ENCODE data around the gene MYMX. TPM values are rescaled to one million over a fixed set of nuclear protein-coding genes. Genes with fewer than 3 reads are reported as not detected.

The MYMX gene
- total and polyA plus RNA-seq, 2 of the 13 experiments (the other 11 are each of a cell fraction or from before 2014, with no cell fraction given), result not detected

- no peak for TF ChIP-seq STAT6 (CRISPR knock-in tag; IDR thresholded peaks at IDR 0.05; ENCODE audit: borderline replicate concordance)
- no peak for TF ChIP-seq ZNF101 (CRISPR knock-in tag; IDR thresholded peaks at IDR 0.05; ENCODE audit: borderline replicate concordance, low read depth)
- TF ChIP-seq ZNF558 (CRISPR knock-in tag; IDR thresholded peaks at IDR 0.05; ENCODE audit: borderline replicate concordance), result no peak
- TF ChIP-seq ZNF703 (CRISPR knock-in tag; IDR thresholded peaks at IDR 0.05; ENCODE audit: borderline replicate concordance), result no peak
- 0 out of 2 replicates have a peak, but pooled peaks have one; percentile 54 for TF ChIP-seq ZNF224 (CRISPR knock-in tag; IDR thresholded peaks at IDR 0.05)
- 0 out of 2 replicates have a peak, but pooled peaks have one; percentile 15 for TF ChIP-seq E2F2 (CRISPR knock-in tag; IDR thresholded peaks at IDR 0.05; ENCODE audit: borderline replicate concordance)
- 0 out of 4 replicates have a peak, but pooled peaks of 1 of the 2 experiments have one; percentile 2 for TF ChIP-seq HMGXB4 (CRISPR knock-in tag; IDR thresholded peaks at IDR 0.05; ENCODE audit: borderline replicate concordance in 1 of 2, low read depth in 1 of 2)
- TF ChIP-seq ZMYM4 (CRISPR knock-in tag; IDR thresholded peaks at IDR 0.05), result no peak
- no peak for TF ChIP-seq ATF7-NPFF (CRISPR knock-in tag; IDR thresholded peaks at IDR 0.05; ENCODE audit: low read depth)
- no peak for TF ChIP-seq SP1 (IDR thresholded peaks at IDR 0.05)
- TF ChIP-seq SP1 (CRISPR knock-in tag; IDR thresholded peaks at IDR 0.05), result no peak
- 0 out of 2 replicates have a peak, but pooled peaks have one; percentile 11 for TF ChIP-seq DPF2 (CRISPR knock-in tag; IDR thresholded peaks at IDR 0.05; ENCODE audit: borderline replicate concordance, low read depth)
- no peak for TF ChIP-seq ARNTL (CRISPR knock-in tag; IDR thresholded peaks at IDR 0.05)
- 0 out of 2 replicates have a peak, but pooled peaks have one; percentile 2 for TF ChIP-seq CTCF (CRISPR knock-in tag; IDR thresholded peaks at IDR 0.05)
- TF ChIP-seq HMG20A (CRISPR knock-in tag; IDR thresholded peaks at IDR 0.05; ENCODE audit: borderline replicate concordance), result 0 out of 2 replicates have a peak, but pooled peaks have one; percentile 8
- 0 out of 4 replicates have a peak, but pooled peaks of 1 of the 2 experiments have one; percentile 19 for TF ChIP-seq ATF4 (CRISPR knock-in tag; IDR thresholded peaks at IDR 0.05)
- TF ChIP-seq REL (CRISPR knock-in tag; conservative IDR thresholded peaks at IDR 0.05), result no peak
- TF ChIP-seq ZSCAN12 (CRISPR knock-in tag; IDR thresholded peaks at IDR 0.05), result no peak
Observed at GRCh38 chr6:44224029-44224964, 7.6 kb downstream of the MYMX start (continued).
